NCI-H2029 treated with DMSO at 0.1 percent for 48 hours (cell line): Measurements from ENCODE around the gene TACO1.

Source experiments
- DNase-seq: peaks from one replicate; lab custom pipeline; 2025; lab: John Stamatoyannopoulos, UW

TACO1 gene

DNA sequence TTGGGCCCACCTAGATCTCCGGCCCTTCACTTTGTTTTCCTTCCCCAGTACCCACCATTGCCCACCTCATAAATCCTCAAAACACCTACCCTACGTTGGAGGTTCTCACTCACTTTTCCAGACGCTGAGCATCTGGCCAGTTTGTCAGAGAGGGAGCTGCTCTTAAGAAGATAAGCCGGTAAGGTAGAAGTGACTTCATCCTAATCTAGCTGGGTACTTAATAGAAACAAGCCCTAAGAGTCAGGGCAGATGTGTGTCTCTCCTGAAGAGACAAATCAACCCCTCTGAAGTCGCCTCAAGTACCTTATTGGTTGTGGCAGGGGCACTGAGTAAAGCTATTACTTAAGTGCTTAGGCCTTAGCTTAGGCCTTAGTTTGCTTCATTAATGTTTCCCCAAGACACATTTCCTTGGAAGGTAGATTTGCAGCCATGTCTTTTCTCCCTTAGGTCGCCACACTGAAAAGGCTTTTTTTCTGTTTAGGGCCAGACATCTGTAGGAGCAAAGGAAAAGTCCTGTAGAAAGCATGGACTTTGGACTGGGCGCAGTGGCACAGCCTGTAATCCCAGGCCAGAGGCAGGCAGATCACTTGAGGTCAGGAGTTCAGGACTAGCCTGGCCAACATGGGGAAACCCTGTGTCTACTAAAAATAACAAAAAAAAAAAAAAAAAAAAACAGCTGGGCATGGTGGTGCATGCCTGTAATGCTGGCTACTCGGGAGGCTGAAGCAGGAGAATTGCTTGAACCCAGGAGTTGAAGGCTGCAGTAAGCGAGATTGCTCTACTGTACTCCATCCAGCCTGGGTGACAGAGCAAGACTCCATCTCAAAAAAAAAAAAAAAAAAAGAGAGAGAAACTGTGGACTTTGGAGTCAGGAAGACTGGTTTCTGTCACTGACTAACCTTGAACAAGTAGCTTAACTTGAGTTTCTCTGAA is 1.0 kb downstream of the TACO1 start:
- no peak for DNase-seq

DNA sequence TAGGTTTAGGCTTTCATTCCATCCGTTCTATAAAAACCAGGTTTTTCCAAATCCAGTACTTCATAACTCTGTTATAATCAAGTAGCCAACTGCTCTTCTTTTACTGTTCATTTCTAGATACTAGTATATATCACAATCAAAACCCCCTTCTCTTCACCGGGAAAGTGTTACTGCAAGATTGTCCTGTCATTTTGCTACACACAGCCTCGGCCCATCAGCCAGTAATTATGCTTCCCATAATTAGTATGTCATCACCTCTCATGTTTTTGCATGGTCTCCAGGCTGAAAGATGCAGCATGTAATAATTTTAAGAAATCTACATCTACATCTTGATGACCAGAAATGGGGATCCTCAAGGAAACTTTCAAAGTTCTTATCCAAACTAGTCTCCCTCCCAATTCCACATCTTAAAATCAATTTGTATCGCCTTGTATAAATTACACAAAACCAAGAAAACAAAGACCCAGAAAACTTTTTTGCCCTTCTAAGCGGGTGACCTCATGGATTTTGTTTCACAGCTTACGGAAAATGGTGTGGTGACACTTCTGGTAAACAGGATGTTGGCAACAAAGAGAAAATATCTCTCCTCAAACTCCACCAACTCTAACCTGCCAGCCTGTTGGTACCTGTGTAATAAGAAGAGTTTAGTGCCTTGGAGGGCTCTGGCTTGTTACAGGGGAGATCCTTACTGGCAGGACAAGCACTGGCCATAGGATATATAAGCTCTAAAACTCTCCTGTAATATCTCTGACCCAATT is 9.3 kb downstream of the TACO1 start:
- DNase-seq, result no peak

DNA sequence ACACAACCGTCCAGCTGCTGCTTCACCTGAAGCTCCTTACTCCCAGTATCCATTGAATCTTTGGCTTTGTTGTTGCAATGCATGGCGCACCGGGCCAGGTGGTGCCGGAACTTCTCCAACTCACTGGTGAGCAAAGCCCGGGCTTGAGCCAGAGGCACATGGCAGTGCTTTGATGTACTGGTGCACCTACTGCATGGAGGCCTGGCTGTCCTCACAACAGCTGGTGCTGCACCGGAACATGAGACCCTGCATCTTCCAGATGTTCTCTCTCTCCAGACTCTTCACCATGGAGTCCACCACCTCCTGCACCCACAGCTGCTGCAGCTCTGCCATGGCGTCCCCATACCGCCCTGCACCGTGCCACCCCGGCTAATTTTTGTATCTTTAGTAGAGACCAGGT is 10.2 kb downstream of the TACO1 start:
- DNase-seq, result no peak

DNA sequence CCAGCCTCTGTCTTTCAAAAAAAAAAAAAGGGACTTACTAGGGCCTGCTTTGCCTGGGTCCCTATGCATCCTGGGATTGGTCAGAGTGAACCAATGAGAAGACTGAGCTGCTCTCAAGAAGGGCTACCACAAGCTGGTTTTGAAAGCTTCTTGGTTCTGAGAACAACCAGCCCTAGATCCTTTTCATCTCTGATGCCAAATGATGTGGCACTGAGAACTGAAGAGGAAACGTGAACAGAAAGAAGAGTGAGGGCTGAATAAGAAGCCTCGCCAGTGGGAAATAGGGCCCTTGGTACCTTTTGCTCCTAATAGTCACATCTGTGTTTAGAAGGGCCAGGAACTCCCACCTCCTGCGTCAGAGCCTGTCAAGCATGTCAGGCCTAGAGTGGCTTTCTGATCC is 10.7 kb downstream of the TACO1 start:
- DNase-seq, result no peak

DNA sequence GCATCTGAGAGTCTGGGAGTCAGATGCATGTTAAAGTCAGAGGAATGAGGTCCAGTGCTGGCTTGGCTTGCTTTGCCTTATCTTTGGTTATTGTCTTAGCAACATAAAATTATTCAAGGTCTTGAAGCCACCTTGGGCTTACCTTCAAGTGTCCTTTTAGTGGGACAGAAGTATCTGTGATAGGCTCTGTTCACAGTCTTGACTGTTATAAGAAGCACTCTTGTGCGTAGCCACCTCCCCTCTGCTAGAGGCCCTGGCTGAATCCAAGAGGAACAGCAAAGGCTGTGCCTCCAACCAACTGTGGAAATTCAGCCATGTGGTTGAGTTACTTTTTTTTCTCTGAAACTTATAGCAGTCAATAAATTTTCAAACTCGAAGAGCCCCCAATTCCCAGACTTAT is 13.0 kb downstream of the TACO1 start:
- no peak for DNase-seq

DNA sequence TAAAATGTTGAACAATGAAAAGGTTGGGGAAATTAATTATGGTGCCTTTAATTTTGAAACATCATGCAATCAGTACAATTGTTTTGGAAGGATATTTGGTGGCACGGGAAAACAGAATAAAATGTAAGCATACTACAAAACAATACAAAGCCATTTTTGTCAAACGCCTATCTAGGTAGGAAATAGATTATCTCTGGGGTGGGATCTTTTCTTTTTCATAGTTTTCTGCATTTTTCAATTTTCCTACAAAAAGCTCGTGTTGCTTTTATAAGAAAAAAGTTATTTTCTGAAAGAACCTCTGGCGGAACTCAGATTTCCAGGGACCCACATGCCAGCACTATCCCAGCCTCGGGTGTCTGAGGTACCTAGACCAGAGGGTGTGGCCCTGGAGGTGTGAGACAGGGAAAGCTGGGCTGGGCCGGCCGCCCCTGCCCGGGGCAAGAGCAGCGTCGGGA is 20.6 kb downstream of the TACO1 start:
- no peak for DNase-seq

DNA sequence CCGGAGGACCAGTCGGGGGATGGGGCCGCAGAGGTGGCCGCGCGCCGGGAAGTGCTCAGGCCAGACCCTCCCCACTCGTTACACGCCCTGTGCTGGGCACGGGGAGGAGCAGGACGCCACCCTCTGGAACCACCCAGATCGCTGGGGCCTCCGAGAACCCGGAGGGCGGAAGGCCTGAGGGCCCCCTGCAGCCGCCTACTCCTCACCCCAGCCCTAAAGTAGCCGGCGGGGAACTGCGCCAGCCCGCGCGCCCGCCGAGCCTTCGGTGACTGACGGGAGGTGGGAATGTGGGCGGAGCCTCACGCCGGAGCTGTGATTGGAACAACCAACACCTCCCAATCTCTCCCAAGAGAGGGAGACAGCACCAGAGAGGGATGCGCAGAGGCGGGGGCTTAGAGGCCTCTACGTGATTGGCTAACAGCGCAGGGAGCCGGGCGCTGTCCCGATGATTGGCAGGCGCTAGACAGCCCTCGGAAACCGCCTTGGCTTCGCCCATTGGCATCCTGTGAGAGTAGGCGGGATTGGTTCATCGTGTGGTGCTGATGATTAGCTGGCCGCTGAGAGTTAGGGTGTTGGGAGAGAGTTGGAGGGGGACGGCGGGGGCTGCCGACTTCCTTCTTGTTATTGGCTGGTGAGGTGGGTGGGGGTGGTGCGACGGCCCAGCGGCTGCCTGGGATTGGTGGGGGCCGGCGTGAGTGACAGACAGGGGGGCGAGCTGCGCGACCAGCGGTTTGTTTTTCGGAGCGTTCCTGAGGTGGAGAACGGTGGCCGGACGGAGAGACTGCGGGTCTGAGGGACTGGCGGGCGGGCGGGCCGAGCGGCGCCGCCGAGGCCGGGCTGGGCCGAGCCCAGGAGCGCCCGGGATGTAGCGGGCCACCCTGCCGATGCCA is 21.2 kb downstream of the TACO1 start, which contains the start of gene MAP3K3:
Gene MAP3K3 (plus strand): TSS at position 734 of the 890 bp plus-strand sequence. CDS start 343 bp downstream, outside the sequence.
- peak; percentile 96 for DNase-seq

DNA sequence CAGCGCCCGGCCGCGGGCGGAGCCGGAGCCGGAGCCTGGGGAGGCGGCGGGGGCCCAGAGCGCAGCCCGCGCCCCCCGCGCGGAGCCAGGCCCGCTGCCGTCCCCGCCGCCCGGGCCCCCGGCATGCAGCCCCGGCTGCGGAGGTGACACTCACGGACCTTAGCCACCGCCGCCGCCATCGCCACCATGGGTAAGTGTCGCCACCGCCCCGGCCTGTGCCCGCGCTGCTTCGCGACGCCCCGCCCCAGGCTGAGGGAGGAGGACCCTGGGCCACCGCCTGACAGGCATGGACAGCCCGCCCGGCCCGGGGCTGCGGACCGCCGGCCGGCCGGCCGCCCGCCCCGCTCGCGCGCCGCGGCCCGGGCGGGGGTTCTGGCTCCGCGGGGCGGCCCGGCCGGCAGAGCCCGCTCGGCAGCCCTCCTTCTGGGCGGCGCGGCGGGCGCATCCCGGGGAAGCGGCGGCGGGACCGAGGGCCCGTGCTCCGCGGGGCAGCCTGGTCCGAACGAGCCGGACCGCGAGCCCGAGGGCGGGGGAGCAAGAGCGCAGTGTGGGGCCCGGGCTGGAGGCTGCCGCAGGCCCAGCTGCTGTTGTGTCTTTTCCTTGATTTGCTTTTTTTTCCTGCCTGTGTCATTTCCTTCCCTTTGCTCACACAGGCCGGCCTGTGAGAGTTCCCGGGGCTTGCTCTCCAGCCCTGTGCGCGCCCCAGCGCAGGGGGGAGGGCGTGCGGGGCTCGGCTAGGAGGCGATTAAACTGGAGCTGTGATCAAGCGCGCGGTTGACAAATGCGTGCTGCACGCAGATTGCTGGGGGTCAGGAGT is 22.1 kb downstream of the TACO1 start:
- no peak for DNase-seq

DNA sequence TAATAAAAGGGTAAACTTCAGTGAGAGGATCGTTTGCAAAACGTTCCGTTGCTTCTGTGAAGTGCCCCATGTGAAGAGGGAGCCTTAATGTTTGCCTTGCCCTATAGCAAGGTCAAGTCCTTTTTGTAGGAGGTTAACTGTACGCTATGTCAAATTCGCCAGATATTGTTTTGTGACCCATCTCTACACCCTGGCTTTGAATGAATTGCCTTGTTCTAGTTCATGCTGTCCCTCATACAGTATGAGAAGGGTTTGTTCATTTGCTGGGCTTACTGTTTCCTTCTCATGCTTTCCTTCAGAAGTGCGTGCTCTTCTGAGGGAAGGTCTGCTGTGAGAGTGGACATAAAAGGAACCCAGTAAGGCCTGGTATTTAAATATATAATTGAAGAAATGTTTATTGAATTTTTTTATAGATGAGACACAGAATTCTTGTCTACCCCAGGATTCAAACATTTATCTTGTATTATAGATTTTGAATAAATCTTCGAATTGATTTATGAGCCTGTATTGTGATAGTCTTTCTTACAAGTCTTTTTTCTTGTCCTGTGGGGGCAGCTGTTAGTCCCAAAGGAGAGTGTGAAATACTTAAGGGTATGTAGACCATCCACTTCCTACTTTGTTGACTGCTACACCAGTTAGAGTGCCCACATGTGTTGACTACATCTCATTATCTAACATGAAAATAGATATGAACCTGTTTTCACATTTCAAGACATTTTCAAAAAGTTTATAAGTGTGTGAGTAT is 23.3 kb downstream of the TACO1 start:
- no peak for DNase-seq

DNA sequence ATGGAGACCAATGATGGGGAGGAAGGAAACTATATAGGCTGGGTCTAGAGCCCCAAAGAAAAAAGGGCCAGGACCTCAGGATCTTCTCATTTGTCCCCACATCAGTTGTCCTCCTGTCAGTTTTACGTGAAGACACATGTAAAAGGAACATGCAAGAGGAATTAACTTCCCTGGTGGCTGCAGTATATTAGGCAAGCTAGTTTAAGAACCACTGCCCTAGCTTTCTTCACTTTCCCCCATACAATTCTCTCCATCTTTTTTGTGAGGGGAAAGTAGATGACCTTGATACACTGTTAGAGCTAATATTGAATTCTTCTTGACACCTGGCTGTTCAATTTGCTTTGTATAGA is 23.8 kb downstream of the TACO1 start:
- no peak for DNase-seq

DNA sequence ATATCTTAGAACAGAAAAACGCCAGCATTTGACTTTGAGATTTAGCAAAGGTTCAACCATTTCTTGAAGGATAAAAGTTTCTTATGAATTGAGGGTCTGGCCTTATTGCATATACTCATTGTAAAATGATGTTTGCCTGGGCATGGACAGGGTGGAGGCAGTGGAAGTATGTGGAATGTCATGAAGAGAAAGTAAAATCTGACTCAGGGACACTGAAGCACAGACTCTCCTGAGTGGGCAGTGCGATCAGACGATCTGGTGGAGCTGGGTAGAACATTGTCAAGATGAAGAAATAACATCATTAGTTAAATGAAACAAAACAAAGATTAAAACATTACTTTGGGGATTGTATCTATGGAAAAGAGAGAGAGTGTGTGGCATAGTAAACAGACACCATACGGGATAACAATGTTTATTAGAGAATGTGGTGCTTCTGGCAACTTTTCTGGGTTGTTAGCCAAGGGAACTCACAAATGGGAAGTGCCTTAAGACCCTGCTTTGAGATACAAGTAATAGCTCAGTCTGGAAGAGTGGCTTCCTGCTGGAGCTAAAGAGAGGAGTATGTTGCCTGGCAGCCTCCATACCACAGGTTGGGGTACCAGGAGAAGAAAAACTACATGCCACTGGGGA is 26.0 kb downstream of the TACO1 start:
- DNase-seq, result no peak

DNA sequence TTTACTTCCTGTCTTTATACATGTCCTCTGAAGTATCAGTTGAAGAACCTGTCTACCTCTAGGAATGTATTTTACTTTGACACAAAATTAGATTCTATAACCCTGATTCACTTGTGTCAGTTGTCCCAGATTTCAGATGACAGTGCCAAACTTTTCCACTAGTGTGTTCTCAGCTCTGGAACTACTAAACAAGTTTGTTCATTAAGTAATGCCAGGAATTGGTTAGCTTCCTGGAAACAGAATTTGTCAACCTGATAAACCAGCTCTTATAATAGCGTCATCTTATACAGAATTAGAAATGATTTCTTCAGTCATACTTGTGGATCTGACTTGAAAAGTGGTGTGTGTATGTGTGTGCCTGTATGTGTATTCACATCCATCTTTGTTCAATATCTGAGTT is 28.9 kb downstream of the TACO1 start:
- DNase-seq, result no peak

DNA sequence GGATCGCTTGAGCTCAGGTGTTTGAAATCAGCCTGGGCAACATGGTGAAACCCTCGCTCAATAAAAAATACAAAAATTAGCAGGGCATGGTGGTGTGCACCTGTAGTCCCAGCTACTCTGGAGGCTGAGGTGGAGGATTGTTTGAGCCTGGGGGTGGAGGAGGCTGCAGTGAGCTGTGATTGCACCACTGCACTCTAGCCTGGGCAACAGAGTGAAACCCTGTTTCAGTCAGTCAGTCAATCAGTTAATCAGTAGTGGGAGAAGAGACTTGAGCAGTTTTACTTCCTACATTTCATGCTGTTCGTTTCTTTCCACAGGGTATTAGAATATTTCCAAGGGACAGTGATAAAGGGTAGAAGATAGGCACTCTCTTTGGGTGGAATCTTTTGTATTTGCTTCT is 30.4 kb downstream of the TACO1 start:
- no peak for DNase-seq

DNA sequence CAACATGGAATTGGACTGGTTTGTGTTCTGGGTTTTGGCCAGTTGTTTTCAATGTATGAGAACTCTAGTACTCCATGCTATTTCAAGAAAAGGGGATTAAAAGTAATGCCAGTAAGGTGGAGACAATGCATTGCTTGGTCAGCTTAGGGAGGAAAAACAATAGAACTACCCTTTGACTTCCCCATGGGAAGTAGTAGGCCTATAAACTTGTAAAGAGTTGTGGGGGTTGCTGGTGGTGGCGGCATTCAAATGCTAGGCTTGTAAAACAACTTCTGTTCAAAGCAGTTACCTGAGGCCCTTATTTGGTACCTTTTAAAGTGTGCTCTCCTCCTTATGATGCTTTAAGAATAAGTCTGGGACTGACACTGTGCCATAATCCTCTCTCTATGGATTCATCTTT is 30.9 kb downstream of the TACO1 start:
- no peak for DNase-seq

DNA sequence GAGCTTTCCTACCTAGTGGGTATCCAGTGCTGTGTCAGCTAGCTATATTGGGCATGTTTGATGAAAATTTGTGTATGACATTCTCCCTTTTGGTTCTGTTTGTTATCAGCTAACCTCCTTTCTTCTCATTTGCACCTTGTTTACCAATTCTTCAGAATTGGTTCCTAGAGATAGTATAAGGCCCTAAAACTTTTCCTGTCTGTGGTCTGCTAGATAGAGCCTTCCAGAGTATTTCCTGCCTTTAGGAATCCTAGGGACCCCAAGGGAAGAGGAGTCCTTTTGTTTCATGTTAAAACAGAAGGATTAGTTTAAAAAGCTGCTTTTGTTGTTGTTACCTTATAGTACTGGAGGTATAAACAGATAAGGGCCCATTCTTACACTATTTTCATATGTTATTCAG is 33.0 kb downstream of the TACO1 start:
- DNase-seq, result no peak

DNA sequence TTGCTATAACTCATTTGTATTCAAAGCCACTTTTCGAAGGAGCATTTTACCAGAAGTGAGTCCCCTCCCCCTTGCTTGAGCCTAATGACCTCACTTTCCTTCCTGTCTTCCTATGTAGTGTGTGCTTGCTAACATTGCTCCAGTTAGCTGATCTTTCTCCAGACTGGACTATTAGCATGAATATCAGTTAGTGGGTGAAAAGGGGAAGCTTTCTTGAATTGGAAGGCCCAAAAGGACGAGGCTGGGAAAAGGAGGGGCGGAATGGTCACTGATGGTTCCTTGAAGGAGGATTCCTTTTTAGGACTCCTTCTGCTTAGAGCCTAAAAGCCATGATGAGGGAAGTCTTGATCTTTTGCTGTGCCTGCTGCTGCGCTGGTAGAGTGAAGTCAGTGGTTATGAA is 33.5 kb downstream of the TACO1 start:
- no peak for DNase-seq

DNA sequence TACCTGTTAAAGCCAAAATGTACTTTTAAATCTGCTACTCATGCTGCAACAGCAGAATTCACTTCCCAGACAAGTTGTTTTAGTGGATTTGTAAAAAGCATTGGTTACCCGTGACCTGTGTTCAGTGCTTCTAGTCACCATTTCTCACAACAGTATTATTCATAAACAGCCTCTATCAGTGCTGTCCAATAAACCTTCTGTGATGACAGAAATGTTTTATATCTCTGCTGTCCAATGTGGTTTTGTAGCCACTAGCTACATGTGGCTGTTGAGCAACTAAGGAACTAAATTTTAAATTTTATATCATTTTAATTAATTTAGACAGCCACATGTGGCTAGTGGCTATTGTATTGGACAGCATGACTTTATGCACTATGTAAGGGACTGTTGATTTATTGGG is 34.1 kb downstream of the TACO1 start:
- DNase-seq, result no peak

DNA sequence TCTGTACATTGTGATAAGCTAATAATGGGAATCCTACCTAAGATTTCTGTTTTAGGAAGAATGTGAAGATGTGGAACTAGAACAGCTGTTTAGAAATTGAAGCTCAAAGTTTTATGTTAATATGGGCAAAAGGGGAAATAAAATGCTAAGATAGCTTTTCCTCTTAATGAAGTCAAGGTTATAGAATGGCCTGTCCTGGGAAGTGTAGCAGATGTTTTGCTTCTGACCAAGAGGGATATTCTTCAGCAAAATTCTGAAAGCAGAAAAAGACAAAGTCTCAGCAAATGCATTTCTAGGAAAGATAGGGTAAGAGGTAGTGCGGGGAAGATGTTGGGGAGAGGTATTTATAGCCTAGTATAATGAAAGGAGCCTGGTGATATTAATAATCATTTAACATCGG is 34.6 kb downstream of the TACO1 start:
- no peak for DNase-seq

DNA sequence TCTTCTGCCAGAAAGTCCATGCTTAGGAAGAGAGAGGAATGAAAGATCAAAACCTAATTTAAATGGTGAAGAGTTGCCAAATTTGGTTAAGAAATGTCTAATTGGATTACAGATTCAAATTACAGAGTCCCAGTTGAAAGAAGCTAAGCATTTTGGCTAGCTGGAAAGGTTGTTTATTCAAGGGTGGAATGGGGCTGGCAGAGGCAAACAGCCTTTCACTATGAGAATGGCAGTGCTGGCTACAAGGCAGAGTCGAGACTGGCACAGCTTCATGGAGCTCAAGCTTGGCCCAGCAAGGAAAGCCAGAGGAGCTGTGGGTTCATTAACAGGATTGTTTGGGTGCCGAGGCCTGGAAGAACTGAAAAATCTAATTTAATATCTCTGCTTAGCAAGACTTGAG is 35.1 kb downstream of the TACO1 start:
- no peak for DNase-seq

DNA sequence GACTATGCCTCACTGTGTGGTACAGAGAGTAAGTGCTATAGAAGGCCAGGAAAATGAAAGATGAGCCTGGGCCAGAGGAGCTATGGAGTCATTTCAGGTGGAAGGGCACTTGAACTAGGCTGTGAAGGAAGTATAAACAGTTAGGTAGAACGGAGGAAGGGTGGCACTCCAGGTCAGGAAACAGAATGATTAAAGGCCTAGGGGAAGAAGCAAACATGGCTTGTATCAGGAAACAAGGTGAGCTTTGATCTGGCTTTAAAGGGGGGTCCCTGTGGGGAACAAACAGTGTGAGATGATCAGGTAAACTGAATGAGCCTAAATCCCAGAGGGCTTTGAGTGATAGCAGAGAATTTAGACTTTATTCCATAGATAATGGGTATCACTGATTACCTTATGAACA is 38.4 kb downstream of the TACO1 start:
- peak; percentile 71 for DNase-seq
